Trophoblast cell (in vitro differentiated cells and primary cell): ENCODE results near the gene CACNA1I.

Experiments
- DNase-seq, 2 donors: peaks; one replicate each; pipeline ENCODE4 v3.0.0-alpha.2; 2016
- H2AFZ ChIP-seq: 2 replicates; pipeline ENCODE4 v1.6.1; 2013; ENCODE audit warnings: low read length, moderate library complexity, mild to moderate bottlenecking; ENCODE audit not compliant: insufficient read depth, poor library complexity
- H2AK5ac ChIP-seq: 2 replicates; pipeline ENCODE4 v1.6.1; 2013; ENCODE audit warnings: mild to moderate bottlenecking, low read length
- H2BK120ac ChIP-seq: 2 replicates; pipeline ENCODE4 v1.6.1; 2013; ENCODE audit warnings: low read length, mild to moderate bottlenecking, moderate library complexity; ENCODE audit not compliant: insufficient read depth, poor library complexity
- H2BK12ac ChIP-seq: 2 replicates; pipeline ENCODE4 v1.6.1; 2013; ENCODE audit warnings: mild to moderate bottlenecking, low read length, moderate library complexity
- H2BK5ac ChIP-seq: 2 replicates; pipeline ENCODE4 v1.6.1; 2013; ENCODE audit warnings: low read length, low read depth, moderate library complexity, mild to moderate bottlenecking; ENCODE audit not compliant: poor library complexity
- H3K14ac ChIP-seq: 2 replicates; pipeline ENCODE4 v1.6.1; 2013; ENCODE audit warnings: mild to moderate bottlenecking, low read length
- H3K18ac ChIP-seq: 2 replicates; pipeline ENCODE4 v1.6.1; 2013; ENCODE audit warnings: mild to moderate bottlenecking, low read length
- H3K23ac ChIP-seq: 2 replicates; pipeline ENCODE4 v1.6.1; 2013; ENCODE audit warnings: low read length
- H3K27ac ChIP-seq: 2 replicates; pipeline ENCODE4 v1.5.1; 2013; ENCODE audit warnings: low read depth, mild to moderate bottlenecking, inconsistent platforms, low read length, moderate library complexity
- H3K27me3 ChIP-seq: 2 replicates; pipeline ENCODE4 v1.6.1; 2013; ENCODE audit warnings: inconsistent platforms, mild to moderate bottlenecking, low read length, moderate library complexity; ENCODE audit not compliant: insufficient read depth
- H3K36me3 ChIP-seq, 2 experiments: 1 replicate in 1 of 2; 2 replicates in 1 of 2; pipeline ENCODE4 v1.6.1; 2013; ENCODE audit warnings: low read length in 2 of 2, mild to moderate bottlenecking in 2 of 2, moderate library complexity in 1 of 2; ENCODE audit not compliant: insufficient read depth in 2 of 2, control insufficient read depth in 1 of 2
- H3K4ac ChIP-seq: 2 replicates; pipeline ENCODE4 v1.6.1; 2013; ENCODE audit warnings: low read depth, mild to moderate bottlenecking, low read length, moderate library complexity
- H3K4me1 ChIP-seq, 2 experiments: 1 replicate in 1 of 2; 2 replicates in 1 of 2; pipeline ENCODE4 v1.6.1; 2013; ENCODE audit warnings: low read length in 2 of 2, mild to moderate bottlenecking in 2 of 2, moderate library complexity in 1 of 2; ENCODE audit not compliant: insufficient read depth in 2 of 2, control insufficient read depth in 1 of 2
- H3K4me2 ChIP-seq: 2 replicates; pipeline ENCODE4 v1.6.1; 2013; ENCODE audit warnings: inconsistent platforms, mild to moderate bottlenecking, low read length, moderate library complexity
- H3K4me3 ChIP-seq: 2 replicates; pipeline ENCODE4 v1.5.1; 2013; ENCODE audit warnings: mild to moderate bottlenecking, low read depth, low read length, inconsistent platforms
- H3K79me1 ChIP-seq: one replicate; pipeline ENCODE4 v1.6.1; 2013; ENCODE audit warnings: low read length
- H3K79me2 ChIP-seq: 2 replicates; pipeline ENCODE4 v1.6.1; 2013; ENCODE audit warnings: low read length, mild to moderate bottlenecking; ENCODE audit not compliant: control insufficient read depth, insufficient read depth, poor library complexity
- H3K9ac ChIP-seq: 2 replicates; pipeline ENCODE4 v1.6.1; 2013; ENCODE audit warnings: mild to moderate bottlenecking, low read length
- H3K9me3 ChIP-seq: 2 replicates; pipeline ENCODE4 v1.6.1; 2013; ENCODE audit warnings: low read depth, mild to moderate bottlenecking, control low read depth, inconsistent platforms, low read length; ENCODE audit not compliant: insufficient read depth
- H4K12ac ChIP-seq: 2 replicates; pipeline ENCODE4 v1.6.1; 2013; ENCODE audit warnings: low read depth, mild to moderate bottlenecking, low read length, moderate library complexity
- H4K8ac ChIP-seq: 2 replicates; pipeline ENCODE4 v1.6.1; 2013; ENCODE audit warnings: low read depth, mild to moderate bottlenecking, low read length, moderate library complexity
- H4K91ac ChIP-seq: one replicate; pipeline ENCODE4 v1.6.1; 2013; ENCODE audit warnings: low read depth, mild to moderate bottlenecking, low read length, moderate library complexity
- WGBS: extraction: QIAGEN DNeasy Blood & Tissue Kit; methylation state at CpG from one replicate; pipeline ENCODE4 v1.1.7; 2013; ENCODE audit warnings: missing lambda C conversion rate; ENCODE audit not compliant: insufficient read length, insufficient coverage; ENCODE audit errors: extremely low coverage; 5-methylcytosine and 5-hydroxymethylcytosine counted together

The CACNA1I gene

DNA sequence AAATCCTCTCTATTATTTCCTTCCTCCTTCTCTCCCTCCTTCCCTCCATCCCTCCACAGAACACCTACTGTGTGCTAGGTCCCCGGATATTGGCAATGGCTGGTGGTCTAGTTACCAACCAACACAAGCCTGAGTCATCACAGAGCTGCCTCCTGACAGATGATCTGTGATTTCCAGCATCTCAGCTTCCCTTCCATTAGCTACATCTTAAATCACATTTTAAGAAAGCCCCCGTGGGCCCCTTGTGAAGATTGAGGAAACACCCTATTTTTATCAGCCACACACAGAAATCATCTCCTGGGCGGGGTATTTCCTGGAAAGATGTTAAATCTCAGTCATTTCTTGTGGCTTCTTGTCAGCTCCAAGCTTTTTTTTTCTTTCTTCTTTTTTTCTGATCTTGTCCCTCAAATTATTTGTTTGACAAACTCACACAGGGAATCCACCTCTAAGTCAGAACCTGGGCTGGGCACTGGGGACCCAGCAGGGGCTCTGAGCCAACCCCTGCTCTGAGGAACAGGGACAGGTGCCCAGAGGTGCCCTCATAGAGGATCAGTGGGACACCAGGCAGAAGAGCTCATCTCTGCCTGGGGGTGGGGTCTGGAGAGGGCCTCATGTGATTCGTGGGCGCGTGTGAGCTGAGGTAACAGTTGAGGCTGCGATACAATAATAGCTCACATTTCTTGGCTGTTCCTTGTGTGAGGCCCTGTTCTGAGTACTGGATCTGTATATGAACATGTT, 42.4 kb downstream of the CACNA1I start:
- H2BK12ac ChIP-seq: no peak overlapping the region
- H3K27me3 ChIP-seq: no peaks in the 10 kb centered on the region
- no peak overlapping the region for H4K91ac ChIP-seq
- H3K9me3 ChIP-seq: peaks cover 8% of the 10 kb centered on the region
- no peak overlapping the region for H3K23ac ChIP-seq
- no peak overlapping the region for H2AFZ ChIP-seq
- no peak overlapping the region for H3K4me3 ChIP-seq
- H2BK5ac ChIP-seq: no peak overlapping the region
- H4K8ac ChIP-seq: no peak overlapping the region
- no peak overlapping the region for H3K14ac ChIP-seq
- no peak overlapping the region for H3K9ac ChIP-seq
- H3K79me1 ChIP-seq: no peaks in the 10 kb centered on the region
- no peak overlapping the region for H2AK5ac ChIP-seq
- H4K12ac ChIP-seq: no peak overlapping the region
- H2BK120ac ChIP-seq: no peak overlapping the region
- no peak overlapping the region for H3K27ac ChIP-seq
- no peak for DNase-seq
- no peaks in the 10 kb centered on the region for H3K79me2 ChIP-seq
- no CpG with 5 or more reads among the region's 7 CpGs for WGBS
- no peak overlapping the region for H3K4me2 ChIP-seq
- no peak overlapping the region for H3K18ac ChIP-seq
- no peaks in the 10 kb centered on the region for H3K4me1 ChIP-seq
- H3K36me3 ChIP-seq: no peaks in the 10 kb centered on the region
- no peak overlapping the region for H3K4ac ChIP-seq

DNA sequence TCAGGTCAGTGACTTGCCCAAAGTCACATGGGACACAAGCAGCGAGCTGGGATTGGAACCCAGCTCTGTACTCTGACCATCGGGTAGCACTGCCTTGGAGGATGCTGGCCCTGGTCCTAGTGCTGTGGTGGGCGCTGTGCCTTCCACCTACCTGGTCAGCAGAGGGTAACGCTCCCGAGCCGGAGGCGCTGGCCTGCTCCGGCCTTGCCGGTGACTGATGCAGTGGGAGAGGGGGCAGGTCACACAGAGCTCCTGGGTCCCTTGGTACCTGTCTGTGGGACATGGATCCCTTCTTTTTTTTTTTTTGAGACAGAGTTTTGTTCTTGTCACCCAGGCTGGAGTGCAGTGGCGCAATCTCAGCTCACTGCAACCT, 43.0 kb downstream of the CACNA1I start:
- H3K23ac ChIP-seq: no peak overlapping the region
- no peak overlapping the region for H3K4ac ChIP-seq
- H4K91ac ChIP-seq: no peak overlapping the region
- no peak overlapping the region for H4K8ac ChIP-seq
- no peak overlapping the region for H3K27ac ChIP-seq
- no peak overlapping the region for H3K14ac ChIP-seq
- H3K79me1 ChIP-seq: no peaks in the 10 kb centered on the region
- no peaks in the 10 kb centered on the region for H3K4me1 ChIP-seq
- H3K79me2 ChIP-seq: no peaks in the 10 kb centered on the region
- no peaks in the 10 kb centered on the region for H3K27me3 ChIP-seq
- no peak overlapping the region for H3K18ac ChIP-seq
- no peak for DNase-seq
- H2BK5ac ChIP-seq: no peak overlapping the region
- no peak overlapping the region for H2BK120ac ChIP-seq
- whole genome bisulfite sequencing: no CpG with 5 or more reads among the region's 10 CpGs
- H2AK5ac ChIP-seq: no peak overlapping the region
- no peaks in the 10 kb centered on the region for H3K36me3 ChIP-seq
- no peak overlapping the region for H4K12ac ChIP-seq
- H3K4me2 ChIP-seq: no peak overlapping the region
- H3K9ac ChIP-seq: no peak overlapping the region
- no peak overlapping the region for H3K4me3 ChIP-seq
- peaks cover 11% of the 10 kb centered on the region for H3K9me3 ChIP-seq
- H2BK12ac ChIP-seq: no peak overlapping the region
- H2AFZ ChIP-seq: no peak overlapping the region

DNA sequence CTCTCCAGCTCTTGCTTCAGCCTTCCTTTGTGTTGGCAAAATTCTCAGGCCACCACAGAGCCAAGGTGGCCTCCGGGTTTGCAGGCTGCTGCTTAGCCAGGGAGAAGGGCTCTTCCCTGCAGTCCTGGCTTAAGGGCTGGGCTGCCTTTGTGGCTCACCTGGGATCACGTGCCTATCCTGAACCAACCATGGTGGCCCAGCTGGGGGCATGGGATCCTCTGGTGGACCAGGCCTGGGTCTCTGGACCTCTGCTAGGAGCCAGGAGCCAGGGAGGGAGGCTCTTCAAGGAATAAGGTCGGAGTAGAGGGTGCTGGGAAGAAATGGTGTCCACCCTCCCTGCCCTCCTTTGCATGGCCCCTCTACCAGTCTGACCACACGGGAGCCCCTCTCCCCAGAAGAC, 43.9 kb downstream of the CACNA1I start:
- Histone ChIP-seq H4K8ac (no peak overlapping the region), H3K14ac (no peak overlapping the region), H3K4me2 (no peak overlapping the region), H4K12ac (no peak overlapping the region), H2BK120ac (no peak overlapping the region), H3K79me1 (no peaks in the 10 kb centered on the region), H2AK5ac (no peak overlapping the region), H3K9me3 (peaks cover 14% of the 10 kb centered on the region), H2BK5ac (no peak overlapping the region), H3K4me3 (no peak overlapping the region), H3K4ac (no peak overlapping the region), H4K91ac (no peak overlapping the region), H3K27me3 (no peaks in the 10 kb centered on the region), H3K27ac (no peak overlapping the region), H3K36me3 (no peaks in the 10 kb centered on the region), H3K9ac (no peak overlapping the region), H3K23ac (no peak overlapping the region), H3K79me2 (no peaks in the 10 kb centered on the region), H3K4me1 (no peaks in the 10 kb centered on the region), H2BK12ac (no peak overlapping the region), H3K18ac (no peak overlapping the region), H2AFZ (no peak overlapping the region)
- DNase-seq: no peak
- no CpG with 5 or more reads among the region's 4 CpGs for WGBS

- H3K4me3 ChIP-seq: no peak overlapping the region
- H4K91ac ChIP-seq: no peak overlapping the region
- no peaks in the 10 kb centered on the region for H3K79me1 ChIP-seq
- no peak overlapping the region for H3K18ac ChIP-seq
- no CpG with 5 or more reads among the region's 9 CpGs for WGBS
- H3K27me3 ChIP-seq: no peaks in the 10 kb centered on the region
- no peak overlapping the region for H4K12ac ChIP-seq
- no peaks in the 10 kb centered on the region for H3K79me2 ChIP-seq
- no peak overlapping the region for H3K27ac ChIP-seq
- H3K23ac ChIP-seq: no peak overlapping the region
- H4K8ac ChIP-seq: no peak overlapping the region
- H3K4me2 ChIP-seq: no peak overlapping the region
- no peak overlapping the region for H3K14ac ChIP-seq
- no peak overlapping the region for H2AFZ ChIP-seq
- H3K36me3 ChIP-seq: no peaks in the 10 kb centered on the region
- H2AK5ac ChIP-seq: no peak overlapping the region
- no peak overlapping the region for H2BK120ac ChIP-seq
- no peak overlapping the region for H3K9ac ChIP-seq
- H2BK5ac ChIP-seq: no peak overlapping the region
- H3K9me3 ChIP-seq: peaks cover 10% of the 10 kb centered on the region
- no peaks in the 10 kb centered on the region for H3K4me1 ChIP-seq
- H3K4ac ChIP-seq: no peak overlapping the region
- no peak overlapping the region for H2BK12ac ChIP-seq
- no peak for DNase-seq
Observed at GRCh38 chr22:39616051-39616450, 45.5 kb downstream of the CACNA1I start.
